Chondrocyte (in vitro differentiated cells): Measurements from ENCODE around the gene NAA38. TPM values are rescaled to one million over a fixed set of nuclear protein-coding genes. Genes with fewer than 3 reads are reported as not detected.

ENCODE experiments used
- DNase-seq: peaks from one replicate; pipeline ENCODE4 v3.0.0; 2021; ENCODE audit warnings: mixed read lengths, low spot score
- H3K27ac Mint-ChIP-seq: one replicate; pipeline ENCODE4 v1.8.0; 2021; ENCODE audit warnings: mild to moderate bottlenecking, moderate library complexity, mixed read lengths; ENCODE audit not compliant: unreplicated experiment
- H3K27me3 Mint-ChIP-seq: 2 replicates; pipeline ENCODE4 v1.8.0; 2021; ENCODE audit warnings: low read depth, mixed read lengths
- H3K36me3 Mint-ChIP-seq: 2 replicates; pipeline ENCODE4 v1.8.0; 2021; ENCODE audit warnings: low read depth, mixed read lengths
- H3K4me1 Mint-ChIP-seq: 2 replicates; pipeline ENCODE4 v1.8.0; 2021; ENCODE audit warnings: low read depth, mild to moderate bottlenecking, mixed read lengths
- H3K4me3 Mint-ChIP-seq: one replicate; pipeline ENCODE4 v1.8.0; 2021; ENCODE audit warnings: mild to moderate bottlenecking, moderate library complexity, mixed read lengths; ENCODE audit not compliant: unreplicated experiment
- H3K9me3 Mint-ChIP-seq: 2 replicates; pipeline ENCODE4 v1.8.0; 2021; ENCODE audit warnings: low read depth, mixed read lengths
- CTCF ChIP-seq: fragments of 200-600 bp; sonication (generic); IDR thresholded peaks from 2 replicates; pipeline ENCODE4 v1.5.0; 2021; ENCODE audit warnings: antibody characterized with exemption, mild to moderate bottlenecking, moderate library complexity
- total RNA-seq: library from RNA; stranded (reverse); gene quantifications from 3 replicates; pipeline ENCODE4 v1.2.1, GENCODE V29; 2021

Gene NAA38
- total RNA-seq, 1 donor from 2014 or later = 52.9 TPM

GRCh38 chr17:7857713-7858521 lies 558 bp upstream of the NAA38 start, which contains the start of gene CYB5D1:
Gene CYB5D1, plus strand, starts transcription at chr17:7858003. Its CDS starts 132 bp downstream, at chr17:7858135.
- Mint-ChIP-seq H3K36me3 (no peaks in the 10 kb centered on the region), H3K4me1 (peaks cover 4% of the 10 kb centered on the region), H3K27ac (no peak within 1 kb of the TSS), H3K9me3 (no peaks in the 10 kb centered on the region), H3K27me3 (no peaks in the 10 kb centered on the region), H3K4me3 (no peak within 1 kb of the TSS)
- peak; percentile 93 for DNase-seq
- no peak for TF ChIP-seq CTCF

- H3K9me3 Mint-ChIP-seq = no peaks in the 10 kb centered on the region
- no peak overlapping the region for H3K4me3 Mint-ChIP-seq
- peaks cover 5% of the 10 kb centered on the region for H3K4me1 Mint-ChIP-seq
- no peak overlapping the region for H3K27ac Mint-ChIP-seq
- H3K36me3 Mint-ChIP-seq = peaks cover 5% of the 10 kb centered on the region
- H3K27me3 Mint-ChIP-seq = no peaks in the 10 kb centered on the region
- no peak for TF ChIP-seq CTCF
- DNase-seq = no peak
Observed at GRCh38 chr17:7856011-7856810, 1.1 kb downstream of the NAA38 start.

DNA sequence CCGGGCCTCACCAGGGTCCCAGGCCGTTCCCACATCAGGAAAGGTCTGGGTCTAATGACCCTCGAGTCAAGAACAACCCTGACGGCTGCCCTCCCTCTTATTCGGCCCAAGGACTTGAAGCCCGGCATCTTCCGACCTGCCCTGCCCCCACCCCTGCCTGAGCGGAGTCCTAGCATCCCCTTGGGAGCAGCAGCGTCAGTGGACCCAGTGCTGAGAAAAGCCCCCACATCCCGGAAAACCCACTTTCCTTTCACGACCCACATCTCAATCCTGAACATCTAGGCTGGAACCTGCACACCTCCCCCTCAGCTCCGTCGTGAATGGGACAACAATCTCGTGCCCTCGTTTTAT lies 1.7 kb downstream of the NAA38 start:
- no peak for DNase-seq
- Mint-ChIP-seq H3K27ac (no peak overlapping the region), H3K36me3 (peaks cover 9% of the 10 kb centered on the region), H3K9me3 (no peaks in the 10 kb centered on the region), H3K4me1 (peaks cover 5% of the 10 kb centered on the region), H3K4me3 (no peak overlapping the region), H3K27me3 (no peaks in the 10 kb centered on the region)
- TF ChIP-seq CTCF = no peak

GRCh38 chr17:7854851-7855659 lies 2.3 kb downstream of the NAA38 start, which contains the start of gene TMEM88:
Gene TMEM88, plus strand, starts transcription at chr17:7855066. Its CDS starts 9 bp downstream, at chr17:7855075.
- peaks cover 5% of the 10 kb centered on the region for H3K4me1 Mint-ChIP-seq
- no peak within 1 kb of the TSS for H3K4me3 Mint-ChIP-seq
- no peak for TF ChIP-seq CTCF
- H3K27ac Mint-ChIP-seq = peak within 1 kb of the TSS; percentile 61
- no peaks in the 10 kb centered on the region for H3K9me3 Mint-ChIP-seq
- DNase-seq = no peak
- peaks cover 9% of the 10 kb centered on the region for H3K36me3 Mint-ChIP-seq
- H3K27me3 Mint-ChIP-seq = no peaks in the 10 kb centered on the region
